MM.1S (cell line): ENCODE measurements around the gene PHACTR4.

ENCODE experiments used
- DNase-seq: peaks from one replicate; pipeline ENCODE4 v3.0.0-alpha.2; 2015
- H2AFZ ChIP-seq: fragments of 300-600 bp; sonication (generic); 2 replicates; pipeline ENCODE4 v1.6.0; 2016; ENCODE audit warnings: antibody characterized with exemption, low read length
- H3F3A ChIP-seq: fragments of 300-600 bp; sonication (generic); 2 replicates; pipeline ENCODE4 v1.6.1; 2016; ENCODE audit warnings: mild to moderate bottlenecking, antibody characterized with exemption, low read length, moderate library complexity, mixed read lengths; ENCODE audit not compliant: insufficient read depth
- H3K27ac ChIP-seq: fragments of 300-600 bp; sonication (generic); 2 replicates; pipeline ENCODE4 v1.5.1; 2016; ENCODE audit warnings: mild to moderate bottlenecking, low read length
- H3K27me3 ChIP-seq: fragments of 300-600 bp; sonication (generic); replicated peaks from 2 replicates; pipeline ENCODE4 v1.6.0; 2016; ENCODE audit warnings: low read length; ENCODE audit not compliant: insufficient read depth
- H3K36me3 ChIP-seq: fragments of 300-600 bp; sonication (generic); replicated peaks from 2 replicates; pipeline ENCODE4 v1.6.1; 2016; ENCODE audit warnings: mild to moderate bottlenecking, low read length, mixed read lengths; ENCODE audit not compliant: insufficient read depth
- H3K4me1 ChIP-seq: fragments of 300-600 bp; sonication (generic); 2 replicates; pipeline ENCODE4 v1.6.1; 2016; ENCODE audit warnings: low read length, mixed read lengths
- H3K4me2 ChIP-seq: fragments of 300-600 bp; sonication (generic); 2 replicates; pipeline ENCODE4 v1.6.0; 2016; ENCODE audit warnings: low read depth, low read length
- H3K4me3 ChIP-seq: fragments of 300-600 bp; sonication (generic); 2 replicates; pipeline ENCODE4 v1.5.1; 2016; ENCODE audit warnings: low read length, mixed read lengths
- H3K79me2 ChIP-seq: fragments of 300-600 bp; sonication (generic); 2 replicates; pipeline ENCODE4 v1.6.1; 2016; ENCODE audit warnings: mixed run types, low read length, mixed read lengths
- H3K9ac ChIP-seq: fragments of 300-600 bp; sonication (generic); 2 replicates; pipeline ENCODE4 v1.6.1; 2016; ENCODE audit warnings: low read length, mixed read lengths
- H3K9me2 ChIP-seq: fragments of 300-600 bp; sonication (generic); replicated peaks from 2 replicates; pipeline ENCODE4 v1.6.1; 2016; ENCODE audit warnings: mild to moderate bottlenecking, low read length, mixed read lengths; ENCODE audit not compliant: insufficient read depth
- H3K9me3 ChIP-seq: fragments of 300-600 bp; sonication (generic); replicated peaks from 2 replicates; pipeline ENCODE4 v1.6.1; 2016; ENCODE audit warnings: mild to moderate bottlenecking, low read length, mixed read lengths; ENCODE audit not compliant: insufficient read depth
- H4K20me1 ChIP-seq: fragments of 300-600 bp; sonication (generic); 2 replicates; pipeline ENCODE4 v1.6.1; 2016; ENCODE audit warnings: mild to moderate bottlenecking, low read length, moderate library complexity, mixed read lengths; ENCODE audit not compliant: insufficient read depth
- EZH2 ChIP-seq: fragments of 300-600 bp; sonication (generic); optimal IDR thresholded peaks from 2 replicates; pipeline ENCODE3; 2017; ENCODE audit warnings: low read depth, mild to moderate bottlenecking, antibody characterized with exemption, low read length, mixed read lengths
- EZH2phosphoT487 ChIP-seq: fragments of 300-600 bp; sonication (generic); IDR thresholded peaks from 2 replicates; pipeline ENCODE4 v1.6.1; 2018; ENCODE audit warnings: antibody characterized with exemption, low read length
- TF ChIP-seq, protein P1 (sequence below): fragments of 300-600 bp; sonication (generic); IDR thresholded peaks from 2 replicates; pipeline ENCODE4 v1.5.1; 2016; ENCODE audit warnings: antibody characterized with exemption, low read length, mixed read lengths

PHACTR4 gene

DNA sequence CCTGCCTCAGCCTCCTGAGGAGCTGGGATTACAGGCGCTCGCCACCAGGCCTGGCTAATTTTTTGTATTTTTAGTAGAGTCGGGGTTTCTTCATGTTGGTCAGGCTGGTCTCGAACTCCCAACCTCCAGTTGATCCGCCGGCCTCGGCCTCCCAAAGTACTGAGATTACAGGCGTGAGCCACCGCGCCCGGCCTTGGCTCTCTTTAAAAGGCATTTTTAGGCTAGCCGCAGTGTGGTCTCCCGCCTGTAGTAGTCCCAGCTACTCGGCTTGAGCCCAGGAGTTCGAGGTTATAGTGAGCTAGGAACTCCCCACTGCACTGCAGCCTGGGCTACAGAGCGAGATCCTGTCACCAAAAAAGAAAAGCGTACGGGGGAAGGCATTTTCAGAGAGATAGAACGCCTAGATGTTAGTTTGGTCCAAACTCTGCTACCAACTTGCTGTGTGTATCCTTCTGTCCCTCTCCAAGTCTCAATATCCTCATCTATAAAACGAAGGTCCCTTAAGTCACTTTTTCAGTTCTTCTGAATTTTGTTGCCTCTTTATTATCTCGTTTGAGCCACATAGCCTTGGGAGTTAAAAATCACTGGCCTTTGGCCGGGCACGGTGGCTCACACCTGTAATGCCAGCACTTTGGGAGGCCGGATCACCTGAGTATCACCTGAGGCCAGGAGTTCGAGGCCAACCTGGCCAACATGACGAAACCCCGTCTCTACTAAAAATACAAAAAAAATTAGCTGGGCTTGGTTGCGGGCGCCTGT, 40.0 kb upstream of the PHACTR4 start:
- H2AFZ ChIP-seq: peak overlapping the region; percentile 47
- TF ChIP-seq EZH2phosphoT487 (no peak), EZH2 (no peak)
- TF ChIP-seq, protein P1, sequence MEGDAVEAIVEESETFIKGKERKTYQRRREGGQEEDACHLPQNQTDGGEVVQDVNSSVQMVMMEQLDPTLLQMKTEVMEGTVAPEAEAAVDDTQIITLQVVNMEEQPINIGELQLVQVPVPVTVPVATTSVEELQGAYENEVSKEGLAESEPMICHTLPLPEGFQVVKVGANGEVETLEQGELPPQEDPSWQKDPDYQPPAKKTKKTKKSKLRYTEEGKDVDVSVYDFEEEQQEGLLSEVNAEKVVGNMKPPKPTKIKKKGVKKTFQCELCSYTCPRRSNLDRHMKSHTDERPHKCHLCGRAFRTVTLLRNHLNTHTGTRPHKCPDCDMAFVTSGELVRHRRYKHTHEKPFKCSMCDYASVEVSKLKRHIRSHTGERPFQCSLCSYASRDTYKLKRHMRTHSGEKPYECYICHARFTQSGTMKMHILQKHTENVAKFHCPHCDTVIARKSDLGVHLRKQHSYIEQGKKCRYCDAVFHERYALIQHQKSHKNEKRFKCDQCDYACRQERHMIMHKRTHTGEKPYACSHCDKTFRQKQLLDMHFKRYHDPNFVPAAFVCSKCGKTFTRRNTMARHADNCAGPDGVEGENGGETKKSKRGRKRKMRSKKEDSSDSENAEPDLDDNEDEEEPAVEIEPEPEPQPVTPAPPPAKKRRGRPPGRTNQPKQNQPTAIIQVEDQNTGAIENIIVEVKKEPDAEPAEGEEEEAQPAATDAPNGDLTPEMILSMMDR: no peak

DNA sequence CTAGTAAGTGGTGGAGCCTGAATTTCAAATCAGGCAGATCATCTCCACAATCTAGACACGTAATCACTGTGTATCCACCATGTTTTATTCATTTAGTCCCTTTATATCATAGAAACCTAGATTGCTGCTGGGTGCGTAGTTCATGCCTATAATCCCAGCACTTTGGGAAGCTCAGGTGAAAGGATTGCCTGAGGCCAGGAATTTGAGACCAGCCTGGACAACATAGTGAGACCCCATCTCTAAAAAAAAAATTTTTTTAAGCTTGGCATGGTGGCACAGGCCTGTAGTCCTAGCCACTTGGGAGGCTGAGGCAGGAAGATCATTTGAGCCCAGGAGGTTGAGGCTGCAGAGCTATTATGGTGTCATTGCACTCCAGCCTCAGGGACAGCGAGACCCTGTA, 30.6 kb upstream of the PHACTR4 start:
- TF ChIP-seq EZH2 (no peak), EZH2phosphoT487 (no peak)
- TF ChIP-seq, protein P1: no peak
- Histone ChIP-seq H3K9ac (no peak overlapping the region), H3F3A (no peaks in the 10 kb centered on the region), H3K9me2 (no peaks in the 10 kb centered on the region), H2AFZ (no peak overlapping the region), H3K27ac (no peak overlapping the region), H3K4me3 (no peak overlapping the region), H4K20me1 (no peaks in the 10 kb centered on the region), H3K79me2 (no peaks in the 10 kb centered on the region), H3K36me3 (no peaks in the 10 kb centered on the region), H3K9me3 (no peaks in the 10 kb centered on the region), H3K4me2 (no peak overlapping the region), H3K4me1 (no peaks in the 10 kb centered on the region), H3K27me3 (no peaks in the 10 kb centered on the region)
- no peak for DNase-seq

More for the DNA sequence above, 40.0 kb upstream of the PHACTR4 start:
- Histone ChIP-seq H3K27ac (peak overlapping the region; percentile 86; the same call in 1 of the 2 replicates), H3K9ac (peak overlapping the region; percentile 82), H3K36me3 (no peaks in the 10 kb centered on the region), H3K4me1 (peaks cover 3% of the 10 kb centered on the region; the same call in 1 of the 2 replicates), H3K79me2 (peaks cover 6% of the 10 kb centered on the region), H3K9me3 (no peaks in the 10 kb centered on the region), H4K20me1 (no peaks in the 10 kb centered on the region), H3K4me3 (peak overlapping the region; percentile 70), H3K9me2 (no peaks in the 10 kb centered on the region), H3K4me2 (peak overlapping the region; percentile 85), H3K27me3 (no peaks in the 10 kb centered on the region), H3F3A (peaks cover 8% of the 10 kb centered on the region)
- peak; percentile 35 for DNase-seq

DNA sequence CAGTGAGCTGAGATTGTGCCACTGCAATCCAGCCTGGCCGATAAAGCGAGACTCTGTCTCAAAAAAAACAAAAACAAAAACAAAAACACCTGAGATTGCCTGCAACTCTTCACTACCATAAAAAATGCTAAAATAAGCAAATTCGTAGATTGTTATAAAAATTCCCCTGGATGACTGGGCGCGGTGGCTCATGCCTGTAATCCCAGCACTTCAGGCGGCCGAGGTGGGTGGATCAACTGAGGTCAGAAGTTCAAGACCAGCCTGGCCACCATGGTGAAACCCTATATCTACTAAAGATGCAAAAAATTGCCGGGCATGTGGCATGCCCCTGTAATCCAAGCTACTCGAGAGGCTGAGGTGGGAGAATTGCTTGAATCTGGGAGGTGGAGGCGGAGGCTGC, 30.0 kb upstream of the PHACTR4 start:
- H3K36me3 ChIP-seq: no peaks in the 10 kb centered on the region
- H3K4me2 ChIP-seq: no peak overlapping the region
- H3K79me2 ChIP-seq: no peaks in the 10 kb centered on the region

More for the DNA sequence above, 30.0 kb upstream of the PHACTR4 start:
- H3K4me3 ChIP-seq: no peak overlapping the region
- TF ChIP-seq, protein P1: no peak
- no peak for TF ChIP-seq EZH2
- TF ChIP-seq EZH2phosphoT487: no peak
- H4K20me1 ChIP-seq: no peaks in the 10 kb centered on the region
- H3K27ac ChIP-seq: no peak overlapping the region
- H3K9ac ChIP-seq: no peak overlapping the region
- no peaks in the 10 kb centered on the region for H3K9me3 ChIP-seq
- no peaks in the 10 kb centered on the region for H3F3A ChIP-seq
- H3K27me3 ChIP-seq: no peaks in the 10 kb centered on the region
- DNase-seq: no peak
- H2AFZ ChIP-seq: no peak overlapping the region
- H3K9me2 ChIP-seq: no peaks in the 10 kb centered on the region
- H3K4me1 ChIP-seq: no peaks in the 10 kb centered on the region
